ENCODE measurements around the gene ADARB1. TPM values are rescaled to one million over a fixed set of nuclear protein-coding genes. Genes with fewer than 3 reads are reported as not detected.
A peak's percentile ranks its signal among the peaks of the same experiment; 100 is the strongest.

The ADARB1 gene
- total RNA-seq, 4 donors from 2014 or later: 107 to 231 (median 201) TPM

DNA sequence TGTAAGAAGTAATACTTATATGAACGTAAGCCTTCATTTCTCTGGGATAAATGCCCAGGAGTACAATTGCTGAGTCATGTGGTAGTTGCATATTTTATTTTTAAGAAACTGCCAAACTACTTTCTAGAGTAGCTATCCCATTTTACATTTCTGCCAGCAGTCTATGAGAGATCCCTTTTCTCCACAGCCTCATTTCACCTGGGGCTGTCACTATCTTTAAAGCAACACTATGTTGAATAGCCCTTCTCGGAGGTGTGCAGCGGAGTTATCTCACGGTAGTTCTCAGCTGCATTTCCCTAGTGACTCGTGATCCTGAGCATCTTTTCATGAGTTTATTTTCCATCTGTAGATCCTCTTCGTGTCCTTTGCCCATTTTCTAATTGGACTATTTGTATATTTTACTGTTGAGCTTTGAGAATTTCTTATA lies 93.4 kb downstream of the ADARB1 start:
- H3K27me3 ChIP-seq: no peaks in the 10 kb centered on the region
- no peak for DNase-seq (ENCODE audit: extremely low spot score)
- 41% methylated on average over 6 of the region's 6 CpGs for WGBS
- H3K27ac ChIP-seq (replicated peaks in 1 of 4): peak overlapping the region; percentile 64 to 70 (median 64)
- H3K4me3 ChIP-seq: no peak overlapping the region
- intact Hi-C loops (cut with DNase I): no loop called here
- H3K4me1 ChIP-seq: peaks cover 27 to 78% (median 72%) of the 10 kb centered on the region in 4 donors
- peaks cover 0 to 16% (median 14%) of the 10 kb centered on the region in 4 donors for H3K36me3 ChIP-seq
- TF ChIP-seq, protein P1, sequence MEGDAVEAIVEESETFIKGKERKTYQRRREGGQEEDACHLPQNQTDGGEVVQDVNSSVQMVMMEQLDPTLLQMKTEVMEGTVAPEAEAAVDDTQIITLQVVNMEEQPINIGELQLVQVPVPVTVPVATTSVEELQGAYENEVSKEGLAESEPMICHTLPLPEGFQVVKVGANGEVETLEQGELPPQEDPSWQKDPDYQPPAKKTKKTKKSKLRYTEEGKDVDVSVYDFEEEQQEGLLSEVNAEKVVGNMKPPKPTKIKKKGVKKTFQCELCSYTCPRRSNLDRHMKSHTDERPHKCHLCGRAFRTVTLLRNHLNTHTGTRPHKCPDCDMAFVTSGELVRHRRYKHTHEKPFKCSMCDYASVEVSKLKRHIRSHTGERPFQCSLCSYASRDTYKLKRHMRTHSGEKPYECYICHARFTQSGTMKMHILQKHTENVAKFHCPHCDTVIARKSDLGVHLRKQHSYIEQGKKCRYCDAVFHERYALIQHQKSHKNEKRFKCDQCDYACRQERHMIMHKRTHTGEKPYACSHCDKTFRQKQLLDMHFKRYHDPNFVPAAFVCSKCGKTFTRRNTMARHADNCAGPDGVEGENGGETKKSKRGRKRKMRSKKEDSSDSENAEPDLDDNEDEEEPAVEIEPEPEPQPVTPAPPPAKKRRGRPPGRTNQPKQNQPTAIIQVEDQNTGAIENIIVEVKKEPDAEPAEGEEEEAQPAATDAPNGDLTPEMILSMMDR (IDR thresholded peaks at IDR 0.05): peak in 2 of 3 experiments; percentile 18 to 21
- no peak for TF ChIP-seq EP300 (IDR thresholded peaks at IDR 0.05)
- no peaks in the 10 kb centered on the region for H3K9me3 ChIP-seq

DNA sequence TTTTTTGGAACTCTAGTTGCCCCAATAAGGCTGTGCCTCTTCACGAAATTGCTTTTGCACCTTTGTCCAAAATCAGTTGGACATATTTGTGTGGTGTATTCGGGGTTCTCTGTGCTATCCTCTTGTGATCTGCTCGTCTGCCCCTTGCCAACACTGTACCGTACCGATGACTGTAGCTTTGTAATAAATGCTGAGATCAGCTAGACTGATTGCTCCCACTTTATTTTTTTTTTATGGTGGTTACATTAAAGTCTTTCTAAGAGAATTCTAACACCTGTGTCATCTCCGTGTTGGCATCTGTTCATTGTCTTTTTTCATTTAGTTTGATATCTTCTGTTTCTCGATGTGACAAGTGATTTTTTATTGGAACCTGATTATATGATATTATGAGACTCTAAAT lies 94.1 kb downstream of the ADARB1 start:
- no peak for TF ChIP-seq POLR2A (IDR thresholded peaks at IDR 0.05; ENCODE audit: low read depth)
- TF ChIP-seq EP300 (IDR thresholded peaks at IDR 0.05): no peak
- TF ChIP-seq, protein P1 (IDR thresholded peaks at IDR 0.05): no peak
- no peak for TF ChIP-seq POLR2AphosphoS5 (IDR thresholded peaks at IDR 0.05)
- Histone ChIP-seq H3K27ac (replicated peaks in 1 of 4) (peak overlapping the region; percentile 56 to 70 (median 64)), H3K4me1 (peaks cover 25 to 71% (median 66%) of the 10 kb centered on the region in 4 donors), H3K9me3 (no peaks in the 10 kb centered on the region), H3K36me3 (peaks cover 0 to 16% (median 13%) of the 10 kb centered on the region in 4 donors), H3K4me3 (no peak overlapping the region), H3K27me3 (no peaks in the 10 kb centered on the region)
- intact Hi-C loops (cut with DNase I): no loop called here
- no peak for DNase-seq (ENCODE audit: extremely low spot score)
- 65% methylated on average over 7 of the region's 7 CpGs for WGBS

DNA sequence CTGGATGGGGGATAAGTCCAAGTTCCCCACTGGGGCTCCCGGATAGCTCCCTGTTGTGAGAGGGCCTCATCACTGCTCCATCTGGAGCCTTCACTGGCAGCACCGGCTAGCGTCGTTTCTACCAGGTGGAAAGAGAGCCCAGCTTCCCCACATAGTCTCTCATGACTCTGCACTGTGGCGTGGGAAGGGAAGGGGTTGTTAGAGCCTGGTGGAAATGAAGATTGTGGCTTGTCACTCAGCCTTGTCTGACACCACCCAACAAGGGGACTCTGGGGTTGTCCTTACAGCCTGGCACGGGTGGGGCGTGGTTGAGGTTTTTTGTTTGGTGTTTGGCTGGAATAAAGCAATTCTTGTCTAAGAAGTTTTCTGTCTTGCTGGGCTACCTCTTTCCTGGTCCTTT lies 94.6 kb downstream of the ADARB1 start:
- peaks cover 20 to 66% (median 61%) of the 10 kb centered on the region in 4 donors for H3K4me1 ChIP-seq
- H3K36me3 ChIP-seq: peaks cover 0 to 20% (median 16%) of the 10 kb centered on the region in 4 donors
- intact Hi-C loops (cut with DNase I): no loop called here
- H3K9me3 ChIP-seq: no peaks in the 10 kb centered on the region
- 78% methylated on average over 7 of the region's 7 CpGs for WGBS
- no peaks in the 10 kb centered on the region for H3K27me3 ChIP-seq
- DNase-seq (ENCODE audit: extremely low spot score): peak; percentile 87
- peak overlapping the region; percentile 56 to 70 (median 60) for H3K27ac ChIP-seq (replicated peaks in 1 of 4)
- TF ChIP-seq, protein P1 (IDR thresholded peaks at IDR 0.05): no peak
- no peak for TF ChIP-seq POLR2A (IDR thresholded peaks at IDR 0.05; ENCODE audit: low read depth)
- no peak for TF ChIP-seq EP300 (IDR thresholded peaks at IDR 0.05)
- no peak for TF ChIP-seq POLR2AphosphoS5 (IDR thresholded peaks at IDR 0.05)
- no peak overlapping the region for H3K4me3 ChIP-seq

DNA sequence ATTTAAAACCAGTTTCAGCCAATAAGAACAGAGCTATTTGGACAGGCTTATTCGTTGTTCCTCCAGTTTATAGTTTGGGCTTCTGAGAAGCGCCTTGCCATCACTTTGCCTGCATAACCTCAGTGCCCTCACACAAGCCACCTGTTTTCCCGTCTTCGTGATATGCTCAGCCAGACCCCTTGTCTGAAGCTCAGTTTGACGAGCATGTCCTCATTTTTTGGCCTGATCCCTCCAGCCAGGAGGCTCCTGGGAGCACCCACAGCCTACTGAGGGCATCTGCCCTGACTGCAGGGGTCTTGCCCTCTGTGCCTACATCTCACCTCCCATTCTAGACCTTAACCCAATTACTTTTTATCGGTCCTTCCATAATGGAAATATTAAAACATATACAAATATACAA lies 95.3 kb downstream of the ADARB1 start:
- intact Hi-C loops (cut with DNase I): no loop called here
- peak; percentile 70 for DNase-seq (ENCODE audit: extremely low spot score)
- TF ChIP-seq EP300 (IDR thresholded peaks at IDR 0.05): no peak
- TF ChIP-seq, protein P1 (IDR thresholded peaks at IDR 0.05): no peak
- TF ChIP-seq POLR2AphosphoS5 (IDR thresholded peaks at IDR 0.05): no peak
- no peak for TF ChIP-seq POLR2A (IDR thresholded peaks at IDR 0.05; ENCODE audit: low read depth)
- H3K27me3 ChIP-seq: no peaks in the 10 kb centered on the region
- no peaks in the 10 kb centered on the region for H3K9me3 ChIP-seq
- peaks cover 0 to 24% (median 16%) of the 10 kb centered on the region in 4 donors for H3K36me3 ChIP-seq
- H3K27ac ChIP-seq (replicated peaks in 1 of 4): peak overlapping the region in 3 of 4 donors; percentile 49 to 70 (median 56)
- WGBS: 78% methylated on average over 6 of the region's 6 CpGs
- no peak overlapping the region for H3K4me3 ChIP-seq
- peaks cover 15 to 59% (median 54%) of the 10 kb centered on the region in 4 donors for H3K4me1 ChIP-seq

DNA sequence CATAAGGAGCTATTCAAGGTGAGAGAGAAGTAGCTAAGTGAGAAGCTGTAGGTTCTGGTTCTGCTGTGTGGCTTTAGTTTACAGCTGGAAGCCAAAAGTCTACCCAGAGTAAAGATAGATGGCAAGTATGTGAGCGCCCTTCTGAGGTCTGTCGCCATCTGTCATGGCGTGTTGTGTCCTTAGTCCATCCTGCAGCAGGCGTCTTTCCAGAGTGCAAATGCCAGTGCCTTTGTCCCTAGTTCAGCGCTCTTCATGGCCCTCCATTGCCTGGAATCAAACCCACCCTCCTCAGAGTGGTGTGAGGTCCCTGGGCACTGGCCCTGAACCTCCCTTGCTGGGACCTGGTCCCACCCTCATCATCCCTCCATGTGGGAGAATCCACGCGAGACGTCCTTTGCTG lies 96.6 kb downstream of the ADARB1 start:
- Histone ChIP-seq H3K27me3 (no peaks in the 10 kb centered on the region), H3K9me3 (no peaks in the 10 kb centered on the region), H3K4me1 (peaks cover 15 to 48% (median 42%) of the 10 kb centered on the region in 4 donors), H3K27ac (replicated peaks in 1 of 4) (no peak overlapping the region), H3K4me3 (no peak overlapping the region), H3K36me3 (peaks cover 5 to 29% (median 21%) of the 10 kb centered on the region in 4 donors)
- WGBS: 98% methylated on average over 7 of the region's 8 CpGs
- peak; percentile 62 for DNase-seq (ENCODE audit: extremely low spot score)
- TF ChIP-seq EP300 (IDR thresholded peaks at IDR 0.05): no peak
- TF ChIP-seq POLR2A (IDR thresholded peaks at IDR 0.05; ENCODE audit: low read depth): no peak
- TF ChIP-seq, protein P1 (IDR thresholded peaks at IDR 0.05): no peak
- no peak for TF ChIP-seq POLR2AphosphoS5 (IDR thresholded peaks at IDR 0.05)
- intact Hi-C loops (cut with DNase I): no loop called here
